ENCODE measurements around the gene SVOP.

The SVOP gene

DNA sequence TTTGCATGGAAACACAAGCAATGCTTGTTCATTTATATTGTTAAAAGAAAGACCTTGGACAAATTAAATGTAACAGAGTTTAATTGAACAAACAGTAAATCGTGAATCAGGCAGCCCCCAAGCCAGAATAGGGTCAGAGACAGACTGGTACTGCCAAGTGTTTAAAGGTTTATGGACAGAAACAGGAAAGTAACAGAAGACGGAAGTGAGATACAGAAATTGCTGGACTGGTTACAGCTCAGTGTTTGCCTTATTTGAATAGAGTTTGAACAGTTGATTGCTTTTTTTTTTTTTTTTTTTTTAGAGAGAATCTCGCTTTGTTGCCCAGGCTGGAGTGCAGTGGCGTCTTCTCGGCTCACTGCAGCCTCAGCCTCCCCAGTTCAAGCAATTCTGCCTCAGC lies 90.7 kb downstream of the SVOP start:
- no peak for TF ChIP-seq RAD21 (IDR thresholded peaks at IDR 0.05; ENCODE audit: low read depth)
- TF ChIP-seq EP300 (IDR thresholded peaks at IDR 0.05; ENCODE audit: borderline replicate concordance), result no peak
- no peak for TF ChIP-seq CREB1 (IDR thresholded peaks at IDR 0.05; ENCODE audit: low read depth)
- no peak for TF ChIP-seq TCF12 (IDR thresholded peaks at IDR 0.05; ENCODE audit: low read depth)
- TF ChIP-seq TEAD4 (IDR thresholded peaks at IDR 0.05), result no peak
- TF ChIP-seq, protein P1, sequence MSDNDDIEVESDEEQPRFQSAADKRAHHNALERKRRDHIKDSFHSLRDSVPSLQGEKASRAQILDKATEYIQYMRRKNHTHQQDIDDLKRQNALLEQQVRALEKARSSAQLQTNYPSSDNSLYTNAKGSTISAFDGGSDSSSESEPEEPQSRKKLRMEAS (IDR thresholded peaks at IDR 0.05), result no peak
- TF ChIP-seq CEBPB (IDR thresholded peaks at IDR 0.05), result no peak
- no peak for TF ChIP-seq TAF1 (IDR thresholded peaks at IDR 0.05; ENCODE audit: low read depth)
- TF ChIP-seq, protein P2, sequence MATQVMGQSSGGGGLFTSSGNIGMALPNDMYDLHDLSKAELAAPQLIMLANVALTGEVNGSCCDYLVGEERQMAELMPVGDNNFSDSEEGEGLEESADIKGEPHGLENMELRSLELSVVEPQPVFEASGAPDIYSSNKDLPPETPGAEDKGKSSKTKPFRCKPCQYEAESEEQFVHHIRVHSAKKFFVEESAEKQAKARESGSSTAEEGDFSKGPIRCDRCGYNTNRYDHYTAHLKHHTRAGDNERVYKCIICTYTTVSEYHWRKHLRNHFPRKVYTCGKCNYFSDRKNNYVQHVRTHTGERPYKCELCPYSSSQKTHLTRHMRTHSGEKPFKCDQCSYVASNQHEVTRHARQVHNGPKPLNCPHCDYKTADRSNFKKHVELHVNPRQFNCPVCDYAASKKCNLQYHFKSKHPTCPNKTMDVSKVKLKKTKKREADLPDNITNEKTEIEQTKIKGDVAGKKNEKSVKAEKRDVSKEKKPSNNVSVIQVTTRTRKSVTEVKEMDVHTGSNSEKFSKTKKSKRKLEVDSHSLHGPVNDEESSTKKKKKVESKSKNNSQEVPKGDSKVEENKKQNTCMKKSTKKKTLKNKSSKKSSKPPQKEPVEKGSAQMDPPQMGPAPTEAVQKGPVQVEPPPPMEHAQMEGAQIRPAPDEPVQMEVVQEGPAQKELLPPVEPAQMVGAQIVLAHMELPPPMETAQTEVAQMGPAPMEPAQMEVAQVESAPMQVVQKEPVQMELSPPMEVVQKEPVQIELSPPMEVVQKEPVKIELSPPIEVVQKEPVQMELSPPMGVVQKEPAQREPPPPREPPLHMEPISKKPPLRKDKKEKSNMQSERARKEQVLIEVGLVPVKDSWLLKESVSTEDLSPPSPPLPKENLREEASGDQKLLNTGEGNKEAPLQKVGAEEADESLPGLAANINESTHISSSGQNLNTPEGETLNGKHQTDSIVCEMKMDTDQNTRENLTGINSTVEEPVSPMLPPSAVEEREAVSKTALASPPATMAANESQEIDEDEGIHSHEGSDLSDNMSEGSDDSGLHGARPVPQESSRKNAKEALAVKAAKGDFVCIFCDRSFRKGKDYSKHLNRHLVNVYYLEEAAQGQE (IDR thresholded peaks at IDR 0.05; ENCODE audit: low read depth), result no peak
- no peak for TF ChIP-seq NFIC (IDR thresholded peaks at IDR 0.05)
- no peak for TF ChIP-seq YY1 (IDR thresholded peaks at IDR 0.05; ENCODE audit: low read depth)
- no peak for TF ChIP-seq FOXM1 (IDR thresholded peaks at IDR 0.05; ENCODE audit: borderline replicate concordance, low read depth)
- no peak for TF ChIP-seq EGR1 (IDR thresholded peaks at IDR 0.05)
- TF ChIP-seq, protein P3, sequence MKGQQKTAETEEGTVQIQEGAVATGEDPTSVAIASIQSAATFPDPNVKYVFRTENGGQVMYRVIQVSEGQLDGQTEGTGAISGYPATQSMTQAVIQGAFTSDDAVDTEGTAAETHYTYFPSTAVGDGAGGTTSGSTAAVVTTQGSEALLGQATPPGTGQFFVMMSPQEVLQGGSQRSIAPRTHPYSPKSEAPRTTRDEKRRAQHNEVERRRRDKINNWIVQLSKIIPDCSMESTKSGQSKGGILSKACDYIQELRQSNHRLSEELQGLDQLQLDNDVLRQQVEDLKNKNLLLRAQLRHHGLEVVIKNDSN (IDR thresholded peaks at IDR 0.05), result no peak

DNA sequence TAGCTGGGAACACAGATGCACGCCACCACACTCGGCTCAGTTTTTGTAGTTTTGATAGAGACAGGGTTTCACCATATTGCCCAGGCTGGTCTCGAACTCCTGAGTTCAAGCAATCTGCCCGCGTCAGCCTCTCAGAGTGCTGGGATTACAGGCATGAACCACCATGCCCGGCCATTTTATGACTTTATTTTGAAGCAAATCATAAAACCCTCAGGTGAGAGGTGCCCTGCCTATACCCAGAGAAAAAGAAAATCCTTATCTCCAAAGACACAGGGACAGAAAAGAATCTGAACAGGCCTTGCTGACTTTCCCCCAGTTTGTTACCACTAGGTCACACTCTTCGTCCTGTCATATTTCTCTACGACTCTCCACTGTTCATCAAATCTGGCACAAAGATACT lies 92.2 kb downstream of the SVOP start:
- TF ChIP-seq, protein P3 (IDR thresholded peaks at IDR 0.05), result no peak
- TF ChIP-seq, protein P2 (IDR thresholded peaks at IDR 0.05; ENCODE audit: low read depth), result no peak
- TF ChIP-seq CEBPB (IDR thresholded peaks at IDR 0.05) (no peak), EP300 (IDR thresholded peaks at IDR 0.05; ENCODE audit: borderline replicate concordance) (no peak), RAD21 (IDR thresholded peaks at IDR 0.05; ENCODE audit: low read depth) (no peak), TEAD4 (IDR thresholded peaks at IDR 0.05) (no peak), TCF12 (IDR thresholded peaks at IDR 0.05; ENCODE audit: low read depth) (no peak), FOXM1 (IDR thresholded peaks at IDR 0.05; ENCODE audit: borderline replicate concordance, low read depth) (no peak), ZBTB7A (IDR thresholded peaks at IDR 0.05; ENCODE audit: low read depth) (no peak), NFIC (IDR thresholded peaks at IDR 0.05) (no peak), CREB1 (IDR thresholded peaks at IDR 0.05; ENCODE audit: low read depth) (no peak), EGR1 (IDR thresholded peaks at IDR 0.05) (no peak), TAF1 (IDR thresholded peaks at IDR 0.05; ENCODE audit: low read depth) (no peak)
- TF ChIP-seq, protein P1 (IDR thresholded peaks at IDR 0.05), result no peak

DNA sequence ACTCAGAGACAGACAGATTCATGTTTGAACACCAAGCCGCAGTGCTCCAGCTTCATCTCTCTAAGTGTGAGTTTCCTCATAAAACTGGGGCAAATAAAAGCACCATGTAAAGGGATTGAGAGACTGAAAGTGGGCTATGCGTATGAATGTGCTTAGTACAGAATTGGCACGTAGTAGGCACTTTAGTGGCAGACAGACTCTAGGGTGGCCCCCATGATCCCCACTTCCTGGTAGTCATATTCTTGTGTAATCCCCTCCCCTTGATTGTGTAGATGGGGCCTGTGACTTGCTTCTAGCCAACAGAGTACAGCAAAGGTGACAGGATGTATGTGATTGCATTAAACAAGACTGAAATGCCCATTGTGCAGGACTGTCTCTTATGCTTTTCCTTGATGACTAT lies 98.0 kb downstream of the SVOP start:
- TF ChIP-seq EGR1 (IDR thresholded peaks at IDR 0.05) (no peak), NFIC (IDR thresholded peaks at IDR 0.05) (no peak), YY1 (IDR thresholded peaks at IDR 0.05; ENCODE audit: low read depth) (no peak), CREB1 (IDR thresholded peaks at IDR 0.05; ENCODE audit: low read depth) (no peak)
- TF ChIP-seq, protein P1 (IDR thresholded peaks at IDR 0.05), result no peak

DNA sequence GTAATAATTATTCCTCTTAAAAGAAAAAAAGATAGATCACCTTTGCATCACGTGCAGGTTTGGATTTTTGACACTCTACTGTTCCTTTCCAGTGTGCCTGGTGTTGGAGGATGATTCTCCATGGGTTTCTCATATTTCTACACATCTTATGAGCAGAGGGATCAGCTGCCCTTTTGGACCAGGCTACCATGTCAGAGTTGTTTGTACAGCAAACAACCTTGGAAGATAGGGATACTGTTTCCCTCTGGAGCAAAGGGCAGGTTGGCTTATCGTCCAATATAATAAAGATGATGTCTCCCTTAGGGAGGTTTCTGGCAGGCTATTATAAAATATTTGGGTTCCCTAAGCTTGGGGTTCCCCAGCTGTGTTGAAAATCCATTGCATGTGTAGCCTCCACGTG lies 98.9 kb downstream of the SVOP start:
- TF ChIP-seq CREB1 (IDR thresholded peaks at IDR 0.05; ENCODE audit: low read depth), result no peak
- TF ChIP-seq, protein P1 (IDR thresholded peaks at IDR 0.05), result no peak
- TF ChIP-seq EGR1 (IDR thresholded peaks at IDR 0.05), result no peak
- TF ChIP-seq, protein P2 (IDR thresholded peaks at IDR 0.05; ENCODE audit: low read depth), result no peak
- TF ChIP-seq, protein P3 (IDR thresholded peaks at IDR 0.05), result no peak
- TF ChIP-seq NFIC (IDR thresholded peaks at IDR 0.05), result no peak
- TF ChIP-seq ZBTB7A (IDR thresholded peaks at IDR 0.05; ENCODE audit: low read depth), result no peak
- no peak for TF ChIP-seq RAD21 (IDR thresholded peaks at IDR 0.05; ENCODE audit: low read depth)
- no peak for TF ChIP-seq TEAD4 (IDR thresholded peaks at IDR 0.05)

Measured in Ishikawa (cell line).